GM19328 (cell line): ENCODE data around the gene FCAMR.

Source experiments
- ATAC-seq: cut with Tn5 transposase; IDR thresholded peaks from one replicate; pipeline ENCODE4 v1.9.1; 2021; ENCODE audit warnings: mild to moderate bottlenecking, moderate library complexity; ENCODE audit not compliant: unreplicated experiment

Gene FCAMR, protein sequence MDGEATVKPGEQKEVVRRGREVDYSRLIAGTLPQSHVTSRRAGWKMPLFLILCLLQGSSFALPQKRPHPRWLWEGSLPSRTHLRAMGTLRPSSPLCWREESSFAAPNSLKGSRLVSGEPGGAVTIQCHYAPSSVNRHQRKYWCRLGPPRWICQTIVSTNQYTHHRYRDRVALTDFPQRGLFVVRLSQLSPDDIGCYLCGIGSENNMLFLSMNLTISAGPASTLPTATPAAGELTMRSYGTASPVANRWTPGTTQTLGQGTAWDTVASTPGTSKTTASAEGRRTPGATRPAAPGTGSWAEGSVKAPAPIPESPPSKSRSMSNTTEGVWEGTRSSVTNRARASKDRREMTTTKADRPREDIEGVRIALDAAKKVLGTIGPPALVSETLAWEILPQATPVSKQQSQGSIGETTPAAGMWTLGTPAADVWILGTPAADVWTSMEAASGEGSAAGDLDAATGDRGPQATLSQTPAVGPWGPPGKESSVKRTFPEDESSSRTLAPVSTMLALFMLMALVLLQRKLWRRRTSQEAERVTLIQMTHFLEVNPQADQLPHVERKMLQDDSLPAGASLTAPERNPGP

DNA sequence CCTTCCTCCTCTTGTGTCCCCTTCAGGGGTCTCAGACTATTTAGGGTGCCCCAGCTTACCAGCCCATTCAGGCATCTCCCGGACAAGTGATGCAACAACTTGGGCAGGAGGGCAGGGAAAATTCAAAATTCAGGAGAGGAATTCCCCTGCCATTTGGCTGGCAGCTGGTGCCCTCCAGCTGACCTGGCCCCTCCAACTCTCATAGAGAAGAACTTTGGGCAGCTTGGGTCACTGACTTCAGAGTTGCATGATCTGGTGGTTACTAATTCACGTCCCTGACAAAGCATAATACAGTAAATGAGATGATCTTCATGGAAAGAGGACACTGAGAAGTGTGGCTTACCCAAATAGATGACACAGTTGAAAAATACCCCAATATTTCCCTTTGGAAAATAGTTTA, at the start of gene FCAMR:
Gene FCAMR (minus strand): TSS at position 15 of the 400 bp plus-strand sequence. CDS start 335 bp downstream, outside the sequence.
- ATAC-seq = no peak

DNA sequence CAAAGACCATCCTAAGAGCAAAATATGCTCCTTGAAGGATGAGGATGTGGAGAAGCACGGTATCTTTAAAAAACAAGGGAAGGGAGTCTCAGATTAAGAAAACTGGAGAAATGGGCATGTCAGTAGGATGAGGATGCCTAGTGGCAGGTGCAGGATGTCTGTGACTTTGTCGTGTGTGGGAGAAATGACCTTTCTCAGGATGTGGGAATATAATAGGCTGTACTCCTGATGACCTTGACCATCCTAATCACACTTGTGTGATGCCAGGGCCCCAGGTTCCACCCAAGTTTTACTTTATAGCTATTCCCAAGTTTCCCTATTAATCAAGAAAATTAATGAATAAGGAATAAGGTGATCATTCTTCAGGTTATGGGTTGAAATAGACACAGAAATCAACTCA, 49.4 kb upstream of the FCAMR start:
- ATAC-seq = no peak

DNA sequence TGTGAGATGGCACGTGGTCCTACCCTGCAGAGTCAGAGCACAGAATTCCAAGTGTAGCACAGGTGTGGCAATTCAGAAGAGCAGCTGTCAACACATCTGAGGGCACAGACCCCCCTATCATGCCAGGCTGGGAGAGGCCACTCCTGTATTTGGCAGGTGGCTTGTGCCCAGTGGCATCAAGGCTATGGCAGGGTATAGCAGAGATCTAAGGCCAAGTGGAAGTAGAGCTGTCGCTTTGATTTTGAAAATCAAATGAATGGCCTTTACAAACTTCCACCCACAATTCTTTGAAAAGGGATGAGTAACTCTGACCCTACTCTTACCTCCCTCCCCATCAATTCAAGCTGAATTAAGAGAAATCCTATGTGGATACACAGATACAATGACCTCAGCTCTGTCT, 48.9 kb upstream of the FCAMR start:
- no peak for ATAC-seq

DNA sequence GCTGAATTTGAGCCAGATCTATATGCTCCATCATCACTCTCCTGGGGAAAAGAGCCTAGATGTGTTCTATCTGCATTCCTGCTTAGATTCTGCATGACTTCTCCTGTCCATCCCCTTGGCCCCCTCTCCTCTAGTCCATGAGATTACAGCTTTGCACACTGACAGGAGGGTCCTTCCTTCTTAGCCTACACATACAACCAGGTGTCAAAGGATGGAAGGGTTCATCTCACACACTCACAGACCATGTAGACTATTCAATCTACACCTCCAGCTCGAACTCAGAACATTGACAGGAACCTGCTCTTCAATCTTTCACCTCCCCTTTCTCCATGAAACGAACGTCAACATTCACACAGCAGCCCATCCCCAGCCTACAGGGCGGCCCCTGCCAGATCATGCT, 48.4 kb upstream of the FCAMR start:
- ATAC-seq = no peak

DNA sequence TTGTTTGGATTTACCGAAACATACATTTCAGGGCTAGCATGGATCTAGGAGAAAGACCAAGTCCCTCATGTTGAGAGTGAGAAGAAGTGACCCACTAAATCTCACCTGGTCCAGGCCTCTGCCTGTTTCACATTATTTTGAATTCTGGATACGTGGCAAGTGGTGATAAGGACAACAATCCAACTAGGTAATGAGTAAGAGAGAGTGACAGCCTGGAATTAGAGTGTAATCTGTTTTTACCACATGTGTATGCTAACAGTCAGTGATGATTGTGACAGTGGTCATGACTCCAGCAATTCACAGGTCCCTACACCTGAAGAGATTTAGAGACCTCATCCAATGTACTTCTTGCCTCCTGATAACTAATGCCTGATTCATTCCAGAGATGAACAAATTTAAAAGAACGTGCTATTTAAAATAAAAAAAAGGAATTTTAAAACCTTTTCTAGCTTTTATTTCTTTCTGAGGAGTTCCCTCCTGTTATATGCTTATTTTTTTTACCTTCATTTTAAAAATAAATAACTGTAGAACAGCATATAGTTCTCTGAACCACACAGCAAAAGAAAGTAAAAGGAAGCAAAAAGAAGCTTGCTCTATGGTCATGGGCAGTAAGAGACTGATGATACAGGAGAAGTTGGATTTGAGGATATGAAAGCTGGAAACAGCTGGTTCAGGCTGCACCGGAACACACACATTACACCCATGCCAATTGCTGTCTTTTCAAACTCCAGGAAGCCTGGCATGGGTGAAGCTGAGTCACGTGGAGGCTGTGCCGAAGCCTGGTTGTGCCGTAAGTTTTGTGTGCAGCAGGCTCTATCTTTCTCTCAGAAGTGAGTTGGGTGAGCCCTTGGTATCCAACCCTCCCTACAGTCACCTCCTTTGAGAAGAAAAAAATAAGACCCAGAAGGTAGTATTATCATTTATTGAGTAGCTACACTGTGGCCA, 47.6 kb upstream of the FCAMR start:
- ATAC-seq = no peak

DNA sequence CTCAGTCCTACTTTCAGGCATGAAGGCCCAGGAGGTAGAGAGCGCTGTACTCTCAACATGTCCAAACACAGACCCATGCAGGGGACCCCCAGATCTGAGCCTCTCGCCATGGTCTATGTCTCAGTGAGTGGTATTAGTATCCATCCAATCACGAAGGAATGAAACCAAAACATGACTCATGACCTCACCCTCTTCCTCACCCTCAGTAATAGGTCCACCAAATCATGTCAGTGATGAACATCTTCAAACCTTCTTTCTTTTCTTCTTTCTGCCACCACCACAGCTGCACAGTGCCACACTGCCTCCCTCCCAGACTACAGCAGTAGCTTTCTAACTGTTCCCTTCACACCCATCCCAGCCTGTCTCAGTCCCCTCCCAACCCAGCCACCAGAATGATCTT, 45.5 kb upstream of the FCAMR start:
- no peak for ATAC-seq

DNA sequence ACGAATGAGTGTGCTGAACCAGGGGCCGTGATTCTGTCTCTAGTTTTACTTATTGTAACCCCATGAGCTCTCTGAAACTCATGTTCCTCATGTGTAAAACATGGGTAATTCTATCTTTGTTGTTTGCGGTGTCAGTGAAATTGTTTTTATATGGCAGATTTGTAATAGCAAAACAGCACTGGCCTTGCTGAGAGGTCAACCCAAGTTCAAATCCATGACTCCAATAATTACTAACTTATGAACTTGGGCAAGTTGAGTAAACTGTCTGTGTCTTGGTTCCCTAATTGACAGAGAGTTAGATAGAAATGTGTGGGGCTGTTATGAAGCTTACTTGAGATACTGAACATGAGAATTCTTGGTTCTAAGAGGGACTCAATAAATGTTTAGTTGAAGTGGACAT, 44.5 kb upstream of the FCAMR start:
- ATAC-seq = no peak

DNA sequence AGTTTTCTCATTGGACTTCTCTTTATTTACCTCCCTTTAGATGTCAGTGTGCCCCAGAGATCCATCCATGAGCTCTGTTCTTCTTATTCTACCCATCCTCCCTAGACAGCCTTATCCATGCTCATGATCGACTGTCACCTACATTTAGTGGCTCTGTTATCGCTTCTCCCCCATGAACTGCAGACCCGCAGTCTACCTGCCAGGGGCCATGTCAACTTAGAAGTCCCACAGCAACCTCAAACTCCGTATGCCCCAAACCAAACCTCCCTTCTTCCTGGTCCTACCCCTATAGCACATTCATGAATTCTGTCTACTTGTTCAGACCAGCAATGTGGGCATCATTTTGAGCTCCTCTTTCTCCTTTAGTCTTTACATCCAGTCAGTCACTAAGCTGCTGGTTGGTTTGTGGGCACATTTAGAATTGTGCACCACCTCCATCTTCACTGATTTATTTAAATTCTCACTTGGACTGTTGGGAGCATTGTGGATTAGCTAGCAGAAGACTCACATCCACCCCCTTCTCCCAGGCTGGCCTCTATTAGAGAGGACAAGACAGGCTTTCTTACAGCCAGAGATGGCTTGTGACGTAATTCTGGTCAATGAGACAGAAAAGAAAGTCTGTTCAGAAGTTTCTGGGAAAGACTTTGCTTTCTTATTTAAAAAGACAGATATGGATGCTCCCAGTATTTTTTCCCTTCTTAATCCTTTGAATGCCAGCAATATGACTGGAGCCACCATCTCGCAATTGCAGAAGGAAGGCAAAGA, 43.2 kb upstream of the FCAMR start:
- no peak for ATAC-seq

DNA sequence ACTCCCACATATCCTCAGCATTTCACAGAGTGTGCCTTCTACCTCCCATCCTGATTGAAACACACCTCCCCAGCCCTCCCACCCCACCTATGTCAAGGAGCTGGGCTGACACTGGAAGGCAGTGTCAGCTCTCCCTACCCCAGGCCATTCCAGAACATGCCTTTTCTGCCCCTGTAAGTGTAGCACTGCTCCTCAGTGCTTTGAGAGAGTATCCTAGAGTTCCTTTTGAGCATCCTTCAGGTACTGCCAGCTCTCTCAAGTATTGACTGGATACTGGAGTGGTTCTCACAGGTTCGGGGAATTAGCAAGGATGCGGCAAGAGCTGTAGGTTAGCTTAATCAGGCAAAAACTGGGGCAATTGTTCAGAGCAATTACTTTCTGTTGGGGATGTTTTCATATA, 40.5 kb upstream of the FCAMR start:
- ATAC-seq = no peak

DNA sequence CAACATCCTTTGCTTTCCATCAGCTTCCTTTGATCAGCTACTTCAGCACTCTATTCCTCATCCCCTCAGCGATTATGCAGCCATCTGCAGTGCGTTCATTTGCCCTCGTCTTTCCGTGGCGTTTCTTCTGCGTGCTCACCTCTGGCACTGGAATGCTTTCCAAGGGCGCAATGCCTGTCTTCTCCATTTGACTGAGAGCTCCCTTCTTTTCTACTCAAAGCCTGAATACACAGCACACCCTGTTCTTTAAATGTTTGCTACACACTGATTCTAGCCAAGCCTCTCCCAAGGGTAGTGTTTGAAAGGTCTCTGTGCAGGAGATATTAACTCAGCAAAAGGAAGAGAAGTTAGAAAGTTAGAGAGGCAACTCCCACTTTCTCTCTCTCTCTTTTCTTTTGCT, 39.7 kb upstream of the FCAMR start:
- no peak for ATAC-seq

DNA sequence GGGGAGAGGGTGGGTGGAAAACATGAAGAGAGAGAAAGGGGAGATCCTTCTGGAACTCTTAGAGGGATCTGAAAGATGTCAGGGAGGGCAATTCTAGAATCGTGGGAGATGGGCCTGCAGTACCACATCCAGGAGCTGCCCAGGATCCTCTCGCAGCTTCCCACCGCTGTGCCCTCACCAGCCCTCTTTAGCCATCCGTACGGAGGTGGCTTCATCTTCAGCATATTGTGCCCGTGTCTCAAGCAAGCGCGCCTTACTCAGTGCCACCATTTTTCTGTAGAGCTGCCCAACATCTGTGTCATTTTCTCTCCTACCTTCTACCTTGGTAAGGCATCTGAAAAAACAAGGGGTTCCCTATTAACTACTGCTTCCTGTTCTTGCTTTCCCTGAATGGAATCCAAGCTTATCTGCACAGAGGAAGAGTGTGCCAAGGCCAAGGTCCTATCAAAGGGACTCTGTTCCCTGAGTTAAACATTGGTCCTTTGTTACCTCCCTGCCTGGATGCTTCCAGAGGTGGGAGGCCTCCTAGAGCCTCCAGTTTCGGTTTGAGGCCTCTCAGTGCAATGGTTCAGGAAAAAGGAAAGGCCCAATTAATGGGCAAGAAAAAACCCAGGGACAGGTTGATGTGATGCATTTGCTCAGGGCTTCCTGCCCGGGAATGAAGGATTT, 39.1 kb upstream of the FCAMR start:
- ATAC-seq = no peak

DNA sequence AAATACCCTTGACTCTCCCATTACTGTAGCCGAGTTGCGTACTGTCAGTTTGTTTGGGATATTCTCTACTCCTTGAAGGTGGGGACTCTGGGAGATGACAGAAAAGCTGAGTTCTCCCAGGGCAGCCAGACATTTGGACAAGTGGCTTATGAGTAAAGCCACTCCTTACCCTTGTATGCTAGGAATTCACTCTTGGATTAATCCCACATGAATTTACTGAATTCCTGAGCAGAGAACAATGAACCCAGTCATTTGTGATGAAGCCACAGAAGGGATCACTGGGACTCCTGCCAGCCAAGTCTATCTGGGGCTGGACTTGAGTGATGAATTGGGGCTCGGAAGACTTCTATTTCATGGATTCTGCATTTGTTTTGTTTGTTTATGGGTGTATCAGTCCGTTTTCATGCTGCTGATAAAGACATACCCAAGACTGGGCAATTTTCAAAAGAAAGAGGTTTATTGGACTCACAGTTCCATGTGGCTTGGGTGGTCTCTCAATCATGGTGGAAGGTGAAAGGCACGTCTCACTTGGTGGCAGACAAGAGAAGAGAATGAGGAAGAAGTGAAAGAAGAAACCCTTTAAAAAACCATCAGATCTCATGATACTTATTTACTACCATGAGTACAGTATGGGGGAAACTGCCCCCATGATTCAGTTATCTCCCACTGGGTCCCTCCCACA, 37.2 kb upstream of the FCAMR start:
- no peak for ATAC-seq

DNA sequence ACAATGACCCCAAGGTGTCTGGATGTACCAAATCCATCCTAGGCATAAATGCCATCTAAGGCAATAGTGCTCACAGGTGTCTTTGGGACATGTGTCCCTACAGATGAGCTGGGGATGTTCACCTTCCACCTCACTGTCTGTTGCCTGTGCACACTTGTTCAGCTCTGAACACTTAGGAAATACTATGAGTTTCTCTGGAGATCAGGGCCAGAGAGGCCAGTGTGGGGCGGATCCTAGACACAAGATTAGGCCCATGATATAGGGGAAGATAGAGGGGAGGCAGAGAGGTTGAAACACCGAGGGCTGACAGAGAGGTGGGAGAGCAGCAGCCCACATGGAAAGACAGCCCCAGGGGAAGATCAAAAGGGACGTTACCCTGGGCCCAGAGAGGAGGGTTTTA, 36.7 kb upstream of the FCAMR start:
- ATAC-seq = no peak

DNA sequence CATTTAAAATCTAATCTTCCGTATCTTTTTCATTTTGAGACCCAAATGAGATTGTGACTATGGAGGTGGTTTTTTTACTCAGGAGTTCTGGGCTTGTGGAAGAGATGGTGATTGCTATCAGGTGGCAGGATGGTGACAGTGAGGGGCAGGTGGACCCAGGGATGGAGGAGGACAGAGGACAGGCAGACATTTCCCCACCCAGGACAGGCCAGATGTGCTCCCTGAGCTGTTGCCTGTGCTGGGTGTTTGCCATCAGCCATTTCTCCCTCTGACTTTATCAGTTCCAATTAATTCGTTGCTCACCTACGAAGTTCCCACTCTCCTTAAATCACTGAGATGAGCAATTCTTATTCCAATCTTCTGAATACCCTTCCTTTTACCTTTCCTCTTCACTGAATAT, 35.8 kb upstream of the FCAMR start:
- no peak for ATAC-seq

DNA sequence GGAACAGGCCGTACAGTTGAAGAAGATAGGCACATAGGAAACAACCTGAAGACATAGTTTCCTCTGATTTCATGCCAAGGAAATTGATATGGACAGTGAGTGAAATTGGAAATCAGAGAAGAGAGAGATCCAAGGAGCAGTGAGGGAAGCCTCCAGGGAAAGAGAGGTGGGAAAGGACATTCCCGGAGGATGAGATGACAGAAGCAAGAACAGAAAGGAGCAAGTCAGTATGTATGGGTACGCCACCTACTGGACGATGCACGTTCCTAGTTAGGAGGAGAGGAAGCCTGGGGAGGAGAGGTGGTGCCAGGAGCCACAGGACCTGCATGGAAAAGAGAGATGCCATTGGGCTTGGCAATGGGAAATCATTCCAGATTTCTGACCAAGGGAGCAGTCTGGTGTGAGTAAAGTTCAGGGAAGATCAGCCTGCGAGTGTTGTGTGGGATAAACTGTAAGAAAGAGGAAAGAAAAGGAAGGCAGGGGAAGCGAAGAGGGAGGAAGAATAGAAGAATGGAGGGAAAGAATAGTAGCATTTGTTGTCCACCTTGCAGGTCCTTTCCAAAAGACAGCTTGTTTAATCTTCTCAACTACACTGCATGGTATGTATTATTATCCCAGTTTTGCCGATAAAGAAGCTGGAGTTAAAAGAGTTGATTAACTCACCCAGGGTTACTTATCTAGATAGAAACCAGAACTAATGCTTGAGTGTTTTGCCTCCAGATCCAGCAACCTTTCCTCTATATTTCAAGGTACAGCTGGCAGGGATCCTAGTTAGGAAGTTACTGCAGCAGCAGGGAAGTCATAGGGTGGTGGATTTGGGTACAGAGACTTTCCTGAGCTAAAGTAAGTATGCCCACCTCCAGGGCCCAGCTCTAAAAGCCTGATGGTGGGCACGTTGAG, 34.9 kb upstream of the FCAMR start:
- no peak for ATAC-seq

DNA sequence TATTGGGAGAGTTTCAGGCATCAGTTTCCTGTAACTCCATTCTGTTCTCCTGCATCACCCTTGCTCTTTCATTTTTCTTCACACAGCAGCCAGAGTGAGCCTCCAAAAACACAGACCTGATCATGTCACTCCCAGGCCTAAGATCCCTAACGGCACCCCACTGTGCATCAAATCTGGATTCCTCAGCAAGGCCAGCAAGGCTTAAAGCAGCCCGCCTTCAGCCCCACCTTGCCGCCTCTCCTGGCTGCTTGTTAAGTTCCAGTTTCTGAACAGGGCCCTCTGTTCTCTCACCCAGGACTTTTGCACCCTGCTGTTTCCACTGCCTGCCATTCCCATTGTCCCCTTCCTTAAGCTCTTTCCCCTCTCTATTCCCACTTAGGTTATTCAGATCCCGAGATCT, 33.0 kb upstream of the FCAMR start:
- no peak for ATAC-seq

DNA sequence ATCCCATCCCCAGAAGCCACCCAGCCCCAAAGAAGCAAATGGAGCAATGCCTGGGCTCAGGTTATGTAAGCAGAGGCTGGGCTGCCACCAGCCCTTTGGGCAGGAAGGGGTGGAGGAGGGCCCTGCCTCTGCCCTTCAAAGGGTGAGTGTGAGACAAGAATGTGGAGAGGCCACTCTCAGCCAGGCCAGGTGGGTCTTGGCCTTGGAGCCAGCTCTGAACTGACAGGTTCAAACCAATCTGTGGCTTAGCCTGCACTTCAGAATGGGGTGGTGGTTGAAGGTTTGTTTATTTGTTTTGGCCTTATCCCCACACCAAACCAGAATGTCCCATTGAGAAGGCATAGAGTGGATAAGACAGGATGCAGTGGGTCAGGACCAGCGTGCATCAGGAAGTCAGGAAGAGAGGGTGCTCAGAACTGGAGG, 32.5 kb upstream of the FCAMR start:
- ATAC-seq = no peak

DNA sequence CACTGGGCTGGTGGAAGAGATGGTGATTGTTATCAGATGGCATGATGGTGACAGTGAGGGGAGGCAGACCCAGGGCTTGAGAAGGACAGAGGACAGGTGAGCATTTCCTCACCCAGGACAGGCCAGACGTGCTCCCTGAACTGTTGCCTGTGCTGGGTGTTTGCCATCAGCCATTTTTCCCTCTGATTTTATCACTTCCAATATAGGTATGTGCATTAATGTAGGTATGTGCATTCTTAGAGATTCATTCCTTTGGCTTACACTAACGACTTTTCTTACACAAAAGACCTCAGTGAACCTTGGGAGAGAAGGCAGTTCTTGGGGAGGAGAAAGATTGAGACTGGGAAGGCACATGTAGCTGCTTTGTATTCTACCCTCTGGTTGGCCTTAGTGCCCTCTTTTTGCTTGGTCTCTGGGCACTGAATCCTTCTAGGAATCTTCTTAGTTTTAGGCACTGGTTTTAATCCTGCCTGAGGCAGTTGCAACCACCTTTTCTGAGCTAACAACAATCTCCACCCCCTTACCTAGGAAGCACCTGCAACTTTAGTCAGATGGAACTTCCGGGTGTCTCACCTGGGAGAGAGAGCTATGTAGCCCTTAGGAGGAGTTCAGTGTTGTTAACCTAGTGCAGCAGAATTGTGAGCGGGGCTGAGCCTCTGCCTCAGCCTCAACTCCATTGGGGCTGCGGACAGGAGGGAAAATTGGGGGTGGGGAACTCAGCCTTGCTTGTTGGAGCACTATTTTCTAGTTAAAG, 31.4 kb upstream of the FCAMR start:
- ATAC-seq = no peak
